ENCODE results near the gene RAB36. TPM values are rescaled to one million over a fixed set of nuclear protein-coding genes. Genes with fewer than 3 reads are reported as not detected.
A peak's percentile ranks its signal among the peaks of the same experiment; 100 is the strongest.

RAB36 gene
- total and polyA plus RNA-seq, 10 donors = 1.0 to 3.7 (median 1.6) TPM

- Histone ChIP-seq H3K4me1 (peaks cover 0 to 12% (median 4%) of the 10 kb centered on the region in 6 donors), H3K27me3 (replicated peaks in 1 of 7) (no peaks in the 10 kb centered on the region), H3K9me3 (no peaks in the 10 kb centered on the region), H3K36me3 (peaks cover 0 to 9% (median 0%) of the 10 kb centered on the region in 6 donors), H3K27ac (no peak overlapping the region), H3K4me3 (no peak overlapping the region)
- 95 to 99% (median 98%) methylated on average over 7 of the region's 7 CpGs for WGBS, 5 donors
- intact Hi-C loops (cut with DNase I; ENCODE audit: low total_unique reads) = no loop called here
- TF ChIP-seq POLR2A (IDR thresholded peaks at IDR 0.05) = no peak
- no peak for TF ChIP-seq POLR2AphosphoS5 (IDR thresholded peaks at IDR 0.05)
- no peak for DNase-seq
These were observed 24.8 kb upstream of the RAB36 start for GRCh38 chr22:23120415-23120899.

DNA sequence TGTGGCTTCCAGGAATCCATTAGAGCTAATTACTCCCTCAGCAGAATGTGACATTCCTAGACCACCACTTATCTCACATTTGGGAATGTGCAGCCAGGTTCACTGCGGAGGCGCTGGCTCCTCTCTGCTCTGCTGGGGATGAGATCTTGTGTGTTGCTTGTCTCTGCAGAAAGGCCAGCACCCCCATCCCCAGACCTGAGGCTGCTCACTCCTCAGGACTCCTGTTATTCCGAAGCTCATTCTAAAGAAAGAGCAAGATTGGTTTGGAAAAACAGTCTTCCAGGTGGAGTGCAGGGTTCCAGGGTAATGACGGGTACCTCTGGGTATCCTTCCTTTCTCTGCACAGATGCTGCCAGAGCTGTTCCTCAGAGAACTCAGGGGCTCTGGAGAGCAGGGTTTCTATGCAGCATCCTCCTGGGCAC, 24.3 kb upstream of the RAB36 start:
- no peak for TF ChIP-seq POLR2AphosphoS5 (IDR thresholded peaks at IDR 0.05)
- TF ChIP-seq, protein P1, sequence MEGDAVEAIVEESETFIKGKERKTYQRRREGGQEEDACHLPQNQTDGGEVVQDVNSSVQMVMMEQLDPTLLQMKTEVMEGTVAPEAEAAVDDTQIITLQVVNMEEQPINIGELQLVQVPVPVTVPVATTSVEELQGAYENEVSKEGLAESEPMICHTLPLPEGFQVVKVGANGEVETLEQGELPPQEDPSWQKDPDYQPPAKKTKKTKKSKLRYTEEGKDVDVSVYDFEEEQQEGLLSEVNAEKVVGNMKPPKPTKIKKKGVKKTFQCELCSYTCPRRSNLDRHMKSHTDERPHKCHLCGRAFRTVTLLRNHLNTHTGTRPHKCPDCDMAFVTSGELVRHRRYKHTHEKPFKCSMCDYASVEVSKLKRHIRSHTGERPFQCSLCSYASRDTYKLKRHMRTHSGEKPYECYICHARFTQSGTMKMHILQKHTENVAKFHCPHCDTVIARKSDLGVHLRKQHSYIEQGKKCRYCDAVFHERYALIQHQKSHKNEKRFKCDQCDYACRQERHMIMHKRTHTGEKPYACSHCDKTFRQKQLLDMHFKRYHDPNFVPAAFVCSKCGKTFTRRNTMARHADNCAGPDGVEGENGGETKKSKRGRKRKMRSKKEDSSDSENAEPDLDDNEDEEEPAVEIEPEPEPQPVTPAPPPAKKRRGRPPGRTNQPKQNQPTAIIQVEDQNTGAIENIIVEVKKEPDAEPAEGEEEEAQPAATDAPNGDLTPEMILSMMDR (IDR thresholded peaks at IDR 0.05 in 8 of 11, conservative IDR thresholded peaks at IDR 0.05 in 3 of 11) = no peak
- TF ChIP-seq POLR2A (IDR thresholded peaks at IDR 0.05) = no peak
- Histone ChIP-seq H3K9me3 (no peaks in the 10 kb centered on the region), H3K4me3 (no peak overlapping the region), H3K27me3 (replicated peaks in 1 of 7) (no peaks in the 10 kb centered on the region), H3K4me1 (peaks cover 0 to 12% (median 4%) of the 10 kb centered on the region in 6 donors), H3K27ac (no peak overlapping the region), H3K36me3 (peaks cover 0 to 9% (median 0%) of the 10 kb centered on the region in 6 donors)
- no peak for DNase-seq
- intact Hi-C loops (cut with DNase I; ENCODE audit: low total_unique reads) = no loop called here
- WGBS, 5 donors = 92 to 98% (median 93%) methylated on average over 4 of the region's 4 CpGs

- H3K4me1 ChIP-seq = peaks cover 0 to 12% (median 4%) of the 10 kb centered on the region in 6 donors
- intact Hi-C loops (cut with DNase I; ENCODE audit: low total_unique reads) = no loop called here
- WGBS, 5 donors = 70 to 81% (median 77%) methylated on average over 9 of the region's 9 CpGs
- TF ChIP-seq POLR2A (IDR thresholded peaks at IDR 0.05) (no peak), POLR2AphosphoS5 (IDR thresholded peaks at IDR 0.05) (no peak)
- TF ChIP-seq, protein P1 (IDR thresholded peaks at IDR 0.05 in 8 of 11, conservative IDR thresholded peaks at IDR 0.05 in 3 of 11) = no peak
- no peak overlapping the region for H3K27ac ChIP-seq
- H3K9me3 ChIP-seq = no peaks in the 10 kb centered on the region
- H3K4me3 ChIP-seq = no peak overlapping the region
- DNase-seq = no peak
- no peaks in the 10 kb centered on the region for H3K27me3 ChIP-seq (replicated peaks in 1 of 7)
- H3K36me3 ChIP-seq = peaks cover 0 to 9% (median 0%) of the 10 kb centered on the region in 6 donors
These were observed 23.9 kb upstream of the RAB36 start for GRCh38 chr22:23121424-23121823.

GRCh38 chr22:23122216-23122957, 22.9 kb upstream of the RAB36 start:
- Histone ChIP-seq H3K27ac (no peak overlapping the region), H3K36me3 (peaks cover 0 to 9% (median 0%) of the 10 kb centered on the region in 6 donors), H3K4me1 (peaks cover 0 to 12% (median 4%) of the 10 kb centered on the region in 6 donors), H3K4me3 (no peak overlapping the region), H3K9me3 (no peaks in the 10 kb centered on the region), H3K27me3 (replicated peaks in 1 of 7) (no peaks in the 10 kb centered on the region)
- 70 to 83% (median 72%) methylated on average over 9 to 13 of the region's 13 CpGs for WGBS, 5 donors
- DNase-seq = no peak
- intact Hi-C loops (cut with DNase I; ENCODE audit: low total_unique reads) = no loop called here
- TF ChIP-seq, protein P1 (IDR thresholded peaks at IDR 0.05 in 8 of 11, conservative IDR thresholded peaks at IDR 0.05 in 3 of 11) = no peak
- peak in 1 of 3 donors; percentile 54 for TF ChIP-seq POLR2AphosphoS5 (IDR thresholded peaks at IDR 0.05)

Data from spleen (tissue), 11 donors.